Dermis microvascular lymphatic vessel endothelial cell (primary cell): ENCODE results near the gene MRPS35. TPM values are rescaled to one million over a fixed set of nuclear protein-coding genes. Genes with fewer than 3 reads are reported as not detected.
"Not testable (repeated sequence)": the region's sequence is repeated elsewhere in the genome, so short reads cannot be mapped to it uniquely, and the experiment has no call there.

Experiments used
- DNase-seq, 2 donors: peaks; one replicate each; pipeline versions ENCODE4 v3.0.0 to v3.0.0-alpha.2; 2010; ENCODE audit warnings: low read depth in 2 of 2
- total RNA-seq: library from RNA; depleted of rRNA; stranded (reverse); fragments of >200 nt; gene quantifications from 2 replicates; pipeline ENCODE4 v1.2.1, GENCODE V29; 2014

The MRPS35 gene
- total RNA-seq, 1 donor from 2014 or later: 33.8 TPM

- DNase-seq: no peak
Measured at GRCh38 chr12:27709212-27709931, 1.3 kb upstream of the MRPS35 start.

GRCh38 chr12:27709932-27710591 is 570 bp upstream of the MRPS35 start:
- DNase-seq: peak; percentile 27 to 63

- no peak for DNase-seq
Measured at GRCh38 chr12:27711317-27711682, 668 bp downstream of the MRPS35 start.

- no peak for DNase-seq
Measured at GRCh38 chr12:27711967-27712366, 1.3 kb downstream of the MRPS35 start.

- no peak for DNase-seq
Measured at GRCh38 chr12:27723212-27723611, 12.6 kb downstream of the MRPS35 start.

- DNase-seq: no peak
Measured at GRCh38 chr12:27730097-27730588, 19.5 kb downstream of the MRPS35 start.

- peak in 1 of 2 donors; percentile 18 for DNase-seq
Measured at GRCh38 chr12:27732281-27732680, 21.6 kb downstream of the MRPS35 start.

- DNase-seq: peak in 1 of 2 donors; percentile 59
Measured at GRCh38 chr12:27733052-27733656, 22.5 kb downstream of the MRPS35 start.

GRCh38 chr12:27733791-27734190 is 23.2 kb downstream of the MRPS35 start:
- DNase-seq: no peak

GRCh38 chr12:27734321-27734720 is 23.7 kb downstream of the MRPS35 start:
- not testable (repeated sequence) for DNase-seq

GRCh38 chr12:27743601-27744000 is 33.0 kb downstream of the MRPS35 start:
- DNase-seq: no peak

GRCh38 chr12:27745734-27746133 is 35.1 kb downstream of the MRPS35 start:
- DNase-seq: not testable (repeated sequence)

- peak in 1 of 2 donors; percentile 32 for DNase-seq
Measured at GRCh38 chr12:27747111-27747820, 36.6 kb downstream of the MRPS35 start.

GRCh38 chr12:27751386-27752047 is 40.9 kb downstream of the MRPS35 start:
- peak in 1 of 2 donors; percentile 19 for DNase-seq

GRCh38 chr12:27754795-27755194 is 44.2 kb downstream of the MRPS35 start:
- DNase-seq: no peak

- no peak for DNase-seq
Measured at GRCh38 chr12:27756670-27757195, 46.1 kb downstream of the MRPS35 start.

- DNase-seq: no peak
Measured at GRCh38 chr12:27762757-27763156, 52.1 kb downstream of the MRPS35 start.

GRCh38 chr12:27766587-27766986 is 56.0 kb downstream of the MRPS35 start:
- DNase-seq: no peak

- DNase-seq: no peak
Measured at GRCh38 chr12:27769142-27769673, 58.6 kb downstream of the MRPS35 start.

GRCh38 chr12:27771481-27772327 is 61.1 kb downstream of the MRPS35 start:
- DNase-seq: peak in 1 of 2 donors; percentile 16
